ENCODE measurements around the gene SPPL3. TPM values are rescaled to one million over a fixed set of nuclear protein-coding genes. Genes with fewer than 3 reads are reported as not detected.

Gene SPPL3
- total RNA-seq, 1 experiment from 2014 or later, result 39.7 TPM

DNA sequence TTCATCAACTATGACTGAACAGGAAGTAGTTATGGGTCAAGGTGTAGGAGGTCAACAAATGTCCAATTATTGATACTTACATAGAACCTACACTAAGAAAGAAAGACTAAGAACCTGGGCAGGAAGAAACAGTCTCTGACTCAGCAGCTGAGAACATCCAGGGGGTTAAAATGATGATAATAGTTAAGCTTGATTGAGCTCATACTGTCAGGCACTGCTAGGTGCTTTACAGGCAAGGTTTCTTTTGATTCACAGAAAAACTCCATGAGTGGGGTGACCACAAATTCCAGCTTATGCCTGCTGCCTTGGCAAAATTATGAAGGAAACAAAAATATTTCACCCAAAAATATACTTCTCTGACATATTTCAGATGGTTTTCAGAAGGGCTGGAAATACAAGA, 103.5 kb downstream of the SPPL3 start:
- Histone ChIP-seq H3K27me3 (ENCODE audit: insufficient read depth, low read length) (no peaks in the 10 kb centered on the region), H3K36me3 (ENCODE audit: control insufficient read depth in 1 of 2, insufficient read depth in 2 of 2, low read length in 2 of 2) (no peaks in the 10 kb centered on the region; a peak in 1 of 4 replicates), H3K9ac (ENCODE audit: low read length) (no peak overlapping the region), H3K9me2 (ENCODE audit: insufficient read depth) (no peaks in the 10 kb centered on the region), H4K20me1 (ENCODE audit: insufficient read depth) (no peaks in the 10 kb centered on the region), H3K79me2 (ENCODE audit: insufficient read depth, low read length) (no peaks in the 10 kb centered on the region; the same call in 1 of the 2 replicates), H3K4me1 (ENCODE audit: control insufficient read depth in 1 of 2, insufficient read depth in 2 of 2, low read length in 2 of 2) (peaks cover 0 to 4% of the 10 kb centered on the region in 2 experiments; a peak in 1 of 4 replicates), H3K4me2 (ENCODE audit: low read length) (no peak overlapping the region), H2AFZ (ENCODE audit: low read depth, low read length, poor library complexity, severe bottlenecking) (no peak overlapping the region), H3K4me3 (replicated peaks in 1 of 2; ENCODE audit: low read depth in 1 of 2, low read length in 2 of 2) (no peak overlapping the region), H3K27ac (ENCODE audit: low read depth, low read length) (no peak overlapping the region), H3K9me3 (ENCODE audit: control insufficient read depth in 1 of 2, insufficient read depth in 1 of 2, low read depth in 1 of 2, low read length in 2 of 2) (peaks cover 0 to 6% of the 10 kb centered on the region in 2 experiments; a peak in 1 of 4 replicates)
- CTCF ChIA-PET, result interaction anchor here (1.1 kb wide), 1 partner anchor 171 kb away, joined by 3 read pairs; no protein-coding TSS in a partner anchor
- no peak for ATAC-seq
- intact Hi-C loops (cut with micrococcal nuclease), result no loop called here
- RAD21 ChIA-PET (ENCODE audit: low non-redundant PET in 1 of 2, low total read pairs in 2 of 2, uncharacterized antibody in 2 of 2, unreplicated experiment in 2 of 2), result no interaction called here
- TF ChIP-seq EZH2phosphoT487 (IDR thresholded peaks at IDR 0.05; ENCODE audit: borderline replicate concordance), result no peak
- TF ChIP-seq SRF (IDR thresholded peaks at IDR 0.05; ENCODE audit: low read depth), result no peak
- TF ChIP-seq, protein P1, sequence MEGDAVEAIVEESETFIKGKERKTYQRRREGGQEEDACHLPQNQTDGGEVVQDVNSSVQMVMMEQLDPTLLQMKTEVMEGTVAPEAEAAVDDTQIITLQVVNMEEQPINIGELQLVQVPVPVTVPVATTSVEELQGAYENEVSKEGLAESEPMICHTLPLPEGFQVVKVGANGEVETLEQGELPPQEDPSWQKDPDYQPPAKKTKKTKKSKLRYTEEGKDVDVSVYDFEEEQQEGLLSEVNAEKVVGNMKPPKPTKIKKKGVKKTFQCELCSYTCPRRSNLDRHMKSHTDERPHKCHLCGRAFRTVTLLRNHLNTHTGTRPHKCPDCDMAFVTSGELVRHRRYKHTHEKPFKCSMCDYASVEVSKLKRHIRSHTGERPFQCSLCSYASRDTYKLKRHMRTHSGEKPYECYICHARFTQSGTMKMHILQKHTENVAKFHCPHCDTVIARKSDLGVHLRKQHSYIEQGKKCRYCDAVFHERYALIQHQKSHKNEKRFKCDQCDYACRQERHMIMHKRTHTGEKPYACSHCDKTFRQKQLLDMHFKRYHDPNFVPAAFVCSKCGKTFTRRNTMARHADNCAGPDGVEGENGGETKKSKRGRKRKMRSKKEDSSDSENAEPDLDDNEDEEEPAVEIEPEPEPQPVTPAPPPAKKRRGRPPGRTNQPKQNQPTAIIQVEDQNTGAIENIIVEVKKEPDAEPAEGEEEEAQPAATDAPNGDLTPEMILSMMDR (IDR thresholded peaks at IDR 0.05 in 2 of 3, conservative IDR thresholded peaks at IDR 0.05 in 1 of 3; ENCODE audit: borderline replicate concordance in 1 of 3, insufficient read depth in 1 of 3, low read depth in 2 of 3, low read length in 2 of 3), result no peak
- no peak for TF ChIP-seq EZH2 (IDR thresholded peaks at IDR 0.05)
- TF ChIP-seq, protein P2, sequence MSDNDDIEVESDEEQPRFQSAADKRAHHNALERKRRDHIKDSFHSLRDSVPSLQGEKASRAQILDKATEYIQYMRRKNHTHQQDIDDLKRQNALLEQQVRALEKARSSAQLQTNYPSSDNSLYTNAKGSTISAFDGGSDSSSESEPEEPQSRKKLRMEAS (IDR thresholded peaks at IDR 0.05), result no peak
- TF ChIP-seq EGR1 (IDR thresholded peaks at IDR 0.05; ENCODE audit: low read depth), result no peak
- no peak for TF ChIP-seq TCF7L2 (IDR thresholded peaks at IDR 0.05; ENCODE audit: borderline replicate concordance, extremely low read depth, insufficient read depth, insufficient read length)
- TF ChIP-seq RAD21 (IDR thresholded peaks at IDR 0.05; ENCODE audit: low read depth), result no peak
- no peak for TF ChIP-seq CEBPB (IDR thresholded peaks at IDR 0.05; ENCODE audit: low read depth)
- TF ChIP-seq, protein P3, sequence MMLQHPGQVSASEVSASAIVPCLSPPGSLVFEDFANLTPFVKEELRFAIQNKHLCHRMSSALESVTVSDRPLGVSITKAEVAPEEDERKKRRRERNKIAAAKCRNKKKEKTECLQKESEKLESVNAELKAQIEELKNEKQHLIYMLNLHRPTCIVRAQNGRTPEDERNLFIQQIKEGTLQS (IDR thresholded peaks at IDR 0.05), result no peak
- TF ChIP-seq SP1 (IDR thresholded peaks at IDR 0.05; ENCODE audit: low read depth), result no peak
- TF ChIP-seq SIN3A (IDR thresholded peaks at IDR 0.05; ENCODE audit: low read depth), result no peak
- no peak for TF ChIP-seq POLR2A (IDR thresholded peaks at IDR 0.05; ENCODE audit: borderline replicate concordance, extremely low read depth, insufficient read depth, insufficient read length)
- TF ChIP-seq FOSL1 (IDR thresholded peaks at IDR 0.05; ENCODE audit: low read depth), result no peak
- TF ChIP-seq POLR2AphosphoS5 (IDR thresholded peaks at IDR 0.05; ENCODE audit: low read depth, low read length), result no peak
- TF ChIP-seq, protein P4, sequence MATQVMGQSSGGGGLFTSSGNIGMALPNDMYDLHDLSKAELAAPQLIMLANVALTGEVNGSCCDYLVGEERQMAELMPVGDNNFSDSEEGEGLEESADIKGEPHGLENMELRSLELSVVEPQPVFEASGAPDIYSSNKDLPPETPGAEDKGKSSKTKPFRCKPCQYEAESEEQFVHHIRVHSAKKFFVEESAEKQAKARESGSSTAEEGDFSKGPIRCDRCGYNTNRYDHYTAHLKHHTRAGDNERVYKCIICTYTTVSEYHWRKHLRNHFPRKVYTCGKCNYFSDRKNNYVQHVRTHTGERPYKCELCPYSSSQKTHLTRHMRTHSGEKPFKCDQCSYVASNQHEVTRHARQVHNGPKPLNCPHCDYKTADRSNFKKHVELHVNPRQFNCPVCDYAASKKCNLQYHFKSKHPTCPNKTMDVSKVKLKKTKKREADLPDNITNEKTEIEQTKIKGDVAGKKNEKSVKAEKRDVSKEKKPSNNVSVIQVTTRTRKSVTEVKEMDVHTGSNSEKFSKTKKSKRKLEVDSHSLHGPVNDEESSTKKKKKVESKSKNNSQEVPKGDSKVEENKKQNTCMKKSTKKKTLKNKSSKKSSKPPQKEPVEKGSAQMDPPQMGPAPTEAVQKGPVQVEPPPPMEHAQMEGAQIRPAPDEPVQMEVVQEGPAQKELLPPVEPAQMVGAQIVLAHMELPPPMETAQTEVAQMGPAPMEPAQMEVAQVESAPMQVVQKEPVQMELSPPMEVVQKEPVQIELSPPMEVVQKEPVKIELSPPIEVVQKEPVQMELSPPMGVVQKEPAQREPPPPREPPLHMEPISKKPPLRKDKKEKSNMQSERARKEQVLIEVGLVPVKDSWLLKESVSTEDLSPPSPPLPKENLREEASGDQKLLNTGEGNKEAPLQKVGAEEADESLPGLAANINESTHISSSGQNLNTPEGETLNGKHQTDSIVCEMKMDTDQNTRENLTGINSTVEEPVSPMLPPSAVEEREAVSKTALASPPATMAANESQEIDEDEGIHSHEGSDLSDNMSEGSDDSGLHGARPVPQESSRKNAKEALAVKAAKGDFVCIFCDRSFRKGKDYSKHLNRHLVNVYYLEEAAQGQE (IDR thresholded peaks at IDR 0.05; ENCODE audit: low read depth), result no peak
- DNase-seq (ENCODE audit: low read depth, low spot score), result no peak
- POLR2A ChIA-PET, result no interaction called here
- no TSS peak for BruUV-seq (replicated peaks)

Measured in HCT116 (cell line).